HepG2 (cell line): ENCODE data around the gene FAM222A. TPM values are rescaled to one million over a fixed set of nuclear protein-coding genes. Genes with fewer than 3 reads are reported as not detected.
A peak's percentile ranks its signal among the peaks of the same experiment; 100 is the strongest.

ENCODE experiments used
- ATAC-seq: fragments of 200-7000 bp; cut with Tn5 transposase; 3 replicates; pipeline ENCODE4 v1.9.1; 2020; ENCODE audit warnings: mild to moderate bottlenecking, moderate library complexity
- BruUV-seq: library from RNA; stranded (reverse); fragments of 400-500 nt; replicated peaks from 2 replicates; lab custom pipeline; 2021; lab: Mats Ljungman, UMichigan
- CTCF ChIA-PET: fragments of 300-600 bp; formaldehyde crosslinking; extraction: SDS; loops from one replicate; lab custom pipeline; 2021; ENCODE audit warnings: low total read pairs, inconsistent platforms, low intra/inter-chr PET ratio; lab: Yijun Ruan, JAX
- POLR2A ChIA-PET: fragments of 350-600 bp; sonication (Branson Sonifier 250); formaldehyde crosslinking; loops from one replicate; lab custom pipeline; 2020; ENCODE audit warnings: antibody characterized with exemption, inconsistent platforms; lab: Yijun Ruan, JAX
- DNase-seq: peaks from one replicate; pipeline ENCODE4 v3.0.0-alpha.2; 2015; ENCODE audit warnings: low spot score
- FAIRE-seq: peaks from 3 replicates; lab custom pipeline; 2011; peaks lifted over from hg19 to GRCh38; lab: Jason Lieb, UNC
- H2AFZ ChIP-seq: one replicate; pipeline ENCODE4 v1.6.1; 2011; ENCODE audit warnings: low read length, inconsistent platforms
- H3K27ac ChIP-seq: fragments of 300-600 bp; 3 replicates; pipeline ENCODE4 v1.8.0; 2011; ENCODE audit warnings: mixed run types, mild to moderate bottlenecking, mixed read lengths, low read length, inconsistent platforms; ENCODE audit not compliant: insufficient read depth; ENCODE audit errors: extremely low read length
- H3K27me3 ChIP-seq, 2 experiments: fragments of 200-600 bp in 1 of 2; 2 replicates in 1 of 2; 3 replicates in 1 of 2; pipeline versions ENCODE4 v1.6.0 to v1.8.0; 2011; ENCODE audit warnings: low read length in 2 of 2, mild to moderate bottlenecking in 2 of 2, moderate library complexity in 2 of 2, inconsistent platforms in 1 of 2; ENCODE audit not compliant: insufficient read depth in 2 of 2, control insufficient read depth in 1 of 2
- H3K36me3 ChIP-seq, 2 experiments: fragments of 200-600 bp in 1 of 2; replicated peaks in 1 of 2; 2 replicates in 1 of 2; 3 replicates in 1 of 2; pipeline versions ENCODE4 v1.5.1 to v1.8.0; 2011; ENCODE audit warnings: low read length in 2 of 2, inconsistent platforms in 1 of 2; ENCODE audit not compliant: insufficient read depth in 2 of 2, control insufficient read depth in 1 of 2
- H3K4me1 ChIP-seq: 2 replicates; pipeline ENCODE4 v1.5.1; 2012; ENCODE audit warnings: low read length, inconsistent platforms; ENCODE audit not compliant: insufficient read depth
- H3K4me2 ChIP-seq: 2 replicates; pipeline ENCODE4 v1.6.0; 2011; ENCODE audit warnings: low read depth, low read length, inconsistent platforms
- H3K4me3 ChIP-seq, 3 experiments: fragments of 200-600 bp in 1 of 3; sonication (generic), shearing (Covaris generic) in 1 of 3; replicated peaks in 1 of 3; 2 replicates each; pipeline ENCODE4 v1.5.1; 2011 to 2016; ENCODE audit warnings: low read length in 3 of 3, inconsistent platforms in 2 of 3, low read depth in 2 of 3, mild to moderate bottlenecking in 2 of 3, control low read depth in 1 of 3, mixed read lengths in 1 of 3; ENCODE audit not compliant: insufficient read depth in 1 of 3
- H3K79me2 ChIP-seq: one replicate; pipeline ENCODE4 v1.6.1; 2011; ENCODE audit warnings: low read length, inconsistent platforms; ENCODE audit not compliant: insufficient read depth
- H3K9ac ChIP-seq: 2 replicates; pipeline ENCODE4 v1.6.0; 2011; ENCODE audit warnings: mild to moderate bottlenecking, low read depth, low read length, inconsistent platforms; ENCODE audit not compliant: insufficient read depth
- H3K9me3 ChIP-seq: 2 replicates; pipeline ENCODE4 v1.5.1; 2012; ENCODE audit warnings: mild to moderate bottlenecking, low read length
- H4K20me1 ChIP-seq: 2 replicates; pipeline ENCODE4 v1.6.0; 2011; ENCODE audit warnings: inconsistent platforms, mild to moderate bottlenecking, low read length, moderate library complexity; ENCODE audit not compliant: insufficient read depth
- CHD2 ChIP-seq: IDR thresholded peaks from 2 replicates; pipeline ENCODE4 v1.6.1; 2011; ENCODE audit warnings: low read depth, low read length, improper control_type of control experiment
- MAZ ChIP-seq, 2 experiments: sonication (generic) in 1 of 2; formaldehyde crosslinking in 1 of 2; IDR thresholded peaks; 2 replicates each; pipeline versions ENCODE4 v1.5.0 to v1.6.1; 2012 to 2020; ENCODE audit warnings: low read depth in 2 of 2, mild to moderate bottlenecking in 2 of 2, borderline replicate concordance in 1 of 2, improper control_type of control experiment in 1 of 2, low read length in 1 of 2, missing genetic modification reagents in 1 of 2, moderate library complexity in 1 of 2
- MEIS2 ChIP-seq: sonication (generic); formaldehyde crosslinking; IDR thresholded peaks from 2 replicates; pipeline ENCODE4 v1.9.0; 2021; ENCODE audit warnings: mild to moderate bottlenecking, missing genetic modification reagents
- RAD21 ChIP-seq: fragments of 450-650 bp; formaldehyde crosslinking; IDR thresholded peaks from 2 replicates; pipeline ENCODE4 v1.5.0; 2020; ENCODE audit warnings: mild to moderate bottlenecking
- SOX6 ChIP-seq, 2 experiments: fragments of 450-650 bp in 1 of 2; sonication (generic) in 1 of 2; formaldehyde crosslinking in 1 of 2; IDR thresholded peaks; 2 replicates each; pipeline versions ENCODE4 v1.4.0 to v1.6.1; 2017 to 2020; ENCODE audit warnings: antibody characterized with exemption in 1 of 2, mild to moderate bottlenecking in 1 of 2, missing genetic modification reagents in 1 of 2
- TCF7 ChIP-seq: sonication (generic); IDR thresholded peaks from 2 replicates; pipeline ENCODE4 v1.6.1; 2016; ENCODE audit warnings: antibody characterized with exemption, low read depth
- YY1 ChIP-seq: IDR thresholded peaks from 2 replicates; pipeline ENCODE4 v1.6.1; 2011; ENCODE audit warnings: low read length, low read depth, moderate library complexity, mild to moderate bottlenecking; ENCODE audit not compliant: insufficient read depth, insufficient replicate concordance
- ZNF614 ChIP-seq: IDR thresholded peaks from 2 replicates; pipeline ENCODE4 v1.6.1; 2018; ENCODE audit warnings: missing biosample characterization, missing genetic modification reagents, inconsistent platforms, borderline replicate concordance
- WGBS: methylation state at CpG from one replicate; pipeline ENCODE4 v1.1.6; 2017; ENCODE audit warnings: low lambda C conversion rate; 5-methylcytosine and 5-hydroxymethylcytosine counted together
- in situ Hi-C: cut with HindIII; loops from 2 replicates; pipeline ENCODE4 v1.10.0; 2017; ENCODE audit warnings: low pct_unique_long_range_greater_than_20kb; ENCODE audit not compliant: extremely low pct_ligation_motif_present
- intact Hi-C: fragments of 100-400 bp; cut with micrococcal nuclease; formaldehyde crosslinking; loops from one replicate; pipeline ENCODE4 v1.10.0; 2022; ENCODE audit not compliant: unreplicated experiment
- polyA plus RNA-seq, 8 experiments: library from polyadenylated mRNA; depleted of rRNA in 3 of 8; stranded (reverse) in 7 of 8; unstranded in 1 of 8; fragments of >200 nt; fragmentation: Illumina TruSeq in 4 of 8; extraction: Trizol in 4 of 8; gene quantifications; 2 replicates each; pipeline versions ENCODE4 v1.2.1 to v1.2.3, GENCODE V29; 2011 to 2016; ENCODE audit warnings: low read depth in 4 of 8, missing spikeins in 1 of 8, mixed read lengths in 1 of 8; ENCODE audit not compliant: insufficient read depth in 1 of 8
- total RNA-seq, 5 experiments: library from RNA; depleted of rRNA; stranded (reverse); fragments of >200 nt; fragmentation: Illumina TruSeq; extraction: Trizol; gene quantifications; 2 replicates each; pipeline ENCODE4 v1.2.3, GENCODE V29; 2016; ENCODE audit warnings: low read depth in 1 of 5
- TF ChIP-seq, protein P1 (sequence below): sonication (generic); formaldehyde crosslinking; conservative IDR thresholded peaks from 2 replicates; pipeline ENCODE4 v1.4.0; 2020; ENCODE audit warnings: mild to moderate bottlenecking, missing genetic modification reagents, moderate library complexity
- TF ChIP-seq, protein P2 (sequence below): sonication (generic); formaldehyde crosslinking; IDR thresholded peaks from 2 replicates; pipeline ENCODE4 v1.5.0; 2020; ENCODE audit warnings: mild to moderate bottlenecking, missing genetic modification reagents, borderline replicate concordance

The FAM222A gene
- total and polyA plus RNA-seq, 2 of the 13 experiments (the other 11 are each of a cell fraction or from before 2014, with no cell fraction given), result 2.7 to 9.6 TPM

DNA sequence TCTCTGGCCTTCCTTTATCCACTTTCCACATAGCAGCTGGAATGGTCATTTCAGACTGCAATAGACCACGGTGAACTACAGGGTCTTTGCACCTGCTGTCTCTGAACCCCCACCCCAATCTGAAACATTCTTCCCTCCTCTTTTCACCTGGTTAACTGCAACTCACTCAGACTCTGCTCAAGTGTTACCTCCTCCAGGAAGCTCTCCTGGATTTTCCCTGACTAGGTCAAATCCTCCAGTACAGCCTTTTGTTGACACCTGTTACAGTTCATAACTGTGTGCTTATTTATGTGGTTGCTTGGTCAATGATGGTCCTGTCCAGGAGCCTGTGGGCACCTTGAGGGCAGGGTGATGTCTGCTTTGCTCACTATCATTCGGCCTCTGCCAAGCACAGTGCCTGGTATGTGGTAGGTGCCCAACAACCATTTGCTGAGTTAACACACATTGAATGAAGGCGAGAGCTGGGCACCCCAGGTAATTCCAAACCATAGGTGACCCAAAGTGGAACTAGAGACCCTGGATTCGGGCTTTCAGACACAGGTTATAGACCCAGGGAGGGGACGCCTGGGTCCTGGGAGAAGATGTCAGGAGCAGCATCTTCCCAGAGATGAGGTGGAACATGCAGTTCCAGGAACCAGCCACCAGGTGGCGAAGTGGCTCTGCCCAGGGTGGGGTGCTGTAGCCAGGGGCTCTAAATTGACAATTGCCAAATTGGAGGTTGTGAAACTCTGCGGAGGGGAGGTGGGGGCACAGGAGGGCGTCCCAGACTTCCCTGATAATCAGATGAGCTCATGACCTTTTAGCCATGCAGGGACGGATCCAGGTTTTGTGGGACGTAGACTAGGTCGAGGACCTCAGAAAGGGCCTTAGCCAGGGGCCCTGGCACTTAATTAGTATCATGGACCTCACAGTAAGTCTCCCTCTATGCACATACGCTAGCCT, 91.5 kb downstream of the FAM222A start:
- H3K9me3 ChIP-seq, result no peaks in the 10 kb centered on the region
- H3K27me3 ChIP-seq, result no peaks in the 10 kb centered on the region
- in situ Hi-C loops (loop anchor here (5.0 kb wide), 1 partner anchor 37 kb away; no protein-coding TSS in a partner anchor), intact Hi-C loops (loop anchor here (1.0 kb wide), 1 partner anchor 40 kb away; no protein-coding TSS in a partner anchor)
- ATAC-seq, result peak; percentile 84
- H3K36me3 ChIP-seq, result no peaks in the 10 kb centered on the region
- H3K27ac ChIP-seq, result no peak overlapping the region
- H2AFZ ChIP-seq, result no peak overlapping the region
- ChIA-PET POLR2A (no interaction called here), CTCF (interaction anchor here (0.7 to 4.3 kb wide), 3 partner anchors 40 to 94 kb away, joined by 3 to 61 read pairs (median 8); partner anchors contain the start of gene GLTP)
- no peaks in the 10 kb centered on the region for H3K79me2 ChIP-seq
- H3K4me2 ChIP-seq, result peak overlapping the region; percentile 43; the same call in 1 of the 2 replicates
- DNase-seq, result peak; percentile 45
- peaks cover 5% of the 10 kb centered on the region; the same call in 1 of the 2 replicates for H3K4me1 ChIP-seq
- no peak overlapping the region for H3K9ac ChIP-seq
- no TSS peak for BruUV-seq
- H4K20me1 ChIP-seq, result 0 out of 2 replicates have a peak, but pooled peaks cover 3% of the 10 kb centered on the region
- H3K4me3 ChIP-seq, result no peak overlapping the region; a peak in 1 of 6 replicates
- WGBS, result 26% methylated on average over 8 of the region's 12 CpGs
- FAIRE-seq, result peak; percentile 79
- TF ChIP-seq MAZ (IDR thresholded peaks at IDR 0.05; ENCODE audit: borderline replicate concordance, low read depth, low read length) (peak; percentile 63; the same call in 1 of the 2 replicates), MAZ (CRISPR knock-in tag; IDR thresholded peaks at IDR 0.05; ENCODE audit: low read depth) (0 out of 2 replicates have a peak, but pooled peaks have one; percentile 46), SOX6 (IDR thresholded peaks at IDR 0.05) (no peak), SOX6 (CRISPR knock-in tag; IDR thresholded peaks at IDR 0.05) (0 out of 2 replicates have a peak, but pooled peaks have one; percentile 30), CHD2 (no peak), YY1 (no peak), TCF7 (no peak), RAD21 (CRISPR knock-in tag) (peak; percentile 91), MEIS2 (CRISPR knock-in tag) (no peak), ZNF614 (no peak)
- TF ChIP-seq, protein P1, sequence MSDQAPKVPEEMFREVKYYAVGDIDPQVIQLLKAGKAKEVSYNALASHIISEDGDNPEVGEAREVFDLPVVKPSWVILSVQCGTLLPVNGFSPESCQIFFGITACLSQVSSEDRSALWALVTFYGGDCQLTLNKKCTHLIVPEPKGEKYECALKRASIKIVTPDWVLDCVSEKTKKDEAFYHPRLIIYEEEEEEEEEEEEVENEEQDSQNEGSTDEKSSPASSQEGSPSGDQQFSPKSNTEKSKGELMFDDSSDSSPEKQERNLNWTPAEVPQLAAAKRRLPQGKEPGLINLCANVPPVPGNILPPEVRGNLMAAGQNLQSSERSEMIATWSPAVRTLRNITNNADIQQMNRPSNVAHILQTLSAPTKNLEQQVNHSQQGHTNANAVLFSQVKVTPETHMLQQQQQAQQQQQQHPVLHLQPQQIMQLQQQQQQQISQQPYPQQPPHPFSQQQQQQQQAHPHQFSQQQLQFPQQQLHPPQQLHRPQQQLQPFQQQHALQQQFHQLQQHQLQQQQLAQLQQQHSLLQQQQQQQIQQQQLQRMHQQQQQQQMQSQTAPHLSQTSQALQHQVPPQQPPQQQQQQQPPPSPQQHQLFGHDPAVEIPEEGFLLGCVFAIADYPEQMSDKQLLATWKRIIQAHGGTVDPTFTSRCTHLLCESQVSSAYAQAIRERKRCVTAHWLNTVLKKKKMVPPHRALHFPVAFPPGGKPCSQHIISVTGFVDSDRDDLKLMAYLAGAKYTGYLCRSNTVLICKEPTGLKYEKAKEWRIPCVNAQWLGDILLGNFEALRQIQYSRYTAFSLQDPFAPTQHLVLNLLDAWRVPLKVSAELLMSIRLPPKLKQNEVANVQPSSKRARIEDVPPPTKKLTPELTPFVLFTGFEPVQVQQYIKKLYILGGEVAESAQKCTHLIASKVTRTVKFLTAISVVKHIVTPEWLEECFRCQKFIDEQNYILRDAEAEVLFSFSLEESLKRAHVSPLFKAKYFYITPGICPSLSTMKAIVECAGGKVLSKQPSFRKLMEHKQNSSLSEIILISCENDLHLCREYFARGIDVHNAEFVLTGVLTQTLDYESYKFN (CRISPR knock-in tag), result no peak
- TF ChIP-seq, protein P2, sequence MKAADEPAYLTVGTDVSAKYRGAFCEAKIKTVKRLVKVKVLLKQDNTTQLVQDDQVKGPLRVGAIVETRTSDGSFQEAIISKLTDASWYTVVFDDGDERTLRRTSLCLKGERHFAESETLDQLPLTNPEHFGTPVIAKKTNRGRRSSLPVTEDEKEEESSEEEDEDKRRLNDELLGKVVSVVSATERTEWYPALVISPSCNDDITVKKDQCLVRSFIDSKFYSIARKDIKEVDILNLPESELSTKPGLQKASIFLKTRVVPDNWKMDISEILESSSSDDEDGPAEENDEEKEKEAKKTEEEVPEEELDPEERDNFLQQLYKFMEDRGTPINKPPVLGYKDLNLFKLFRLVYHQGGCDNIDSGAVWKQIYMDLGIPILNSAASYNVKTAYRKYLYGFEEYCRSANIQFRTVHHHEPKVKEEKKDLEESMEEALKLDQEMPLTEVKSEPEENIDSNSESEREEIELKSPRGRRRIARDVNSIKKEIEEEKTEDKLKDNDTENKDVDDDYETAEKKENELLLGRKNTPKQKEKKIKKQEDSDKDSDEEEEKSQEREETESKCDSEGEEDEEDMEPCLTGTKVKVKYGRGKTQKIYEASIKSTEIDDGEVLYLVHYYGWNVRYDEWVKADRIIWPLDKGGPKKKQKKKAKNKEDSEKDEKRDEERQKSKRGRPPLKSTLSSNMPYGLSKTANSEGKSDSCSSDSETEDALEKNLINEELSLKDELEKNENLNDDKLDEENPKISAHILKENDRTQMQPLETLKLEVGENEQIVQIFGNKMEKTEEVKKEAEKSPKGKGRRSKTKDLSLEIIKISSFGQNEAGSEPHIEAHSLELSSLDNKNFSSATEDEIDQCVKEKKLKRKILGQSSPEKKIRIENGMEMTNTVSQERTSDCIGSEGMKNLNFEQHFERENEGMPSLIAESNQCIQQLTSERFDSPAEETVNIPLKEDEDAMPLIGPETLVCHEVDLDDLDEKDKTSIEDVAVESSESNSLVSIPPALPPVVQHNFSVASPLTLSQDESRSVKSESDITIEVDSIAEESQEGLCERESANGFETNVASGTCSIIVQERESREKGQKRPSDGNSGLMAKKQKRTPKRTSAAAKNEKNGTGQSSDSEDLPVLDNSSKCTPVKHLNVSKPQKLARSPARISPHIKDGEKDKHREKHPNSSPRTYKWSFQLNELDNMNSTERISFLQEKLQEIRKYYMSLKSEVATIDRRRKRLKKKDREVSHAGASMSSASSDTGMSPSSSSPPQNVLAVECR, result no peak
